ENCODE measurements around the gene SASH3. TPM values are rescaled to one million over a fixed set of nuclear protein-coding genes. Genes with fewer than 3 reads are reported as not detected.
A peak's percentile ranks its signal among the peaks of the same experiment; 100 is the strongest.

Gene SASH3
- polyA plus RNA-seq, 2 of the 4 experiments (the other 2 are of a cell fraction), result not detected

- no peak for TF ChIP-seq ELK1 (IDR thresholded peaks at IDR 0.05; ENCODE audit: low read depth, low read length)
- TF ChIP-seq SREBF2 (IDR thresholded peaks at IDR 0.05), result no peak
- no peak for TF ChIP-seq JUNB (IDR thresholded peaks at IDR 0.05)
Measured at GRCh38 chrX:129781134-129781672, 1.5 kb downstream of the SASH3 start (continued).

- ChIA-PET CTCF (interaction anchor here (1.9 kb wide), 1 partner anchor 279 kb away, joined by 5 read pairs; no protein-coding TSS in a partner anchor), POLR2A (no interaction called here)
- Histone ChIP-seq H3K9me3 (no peaks in the 10 kb centered on the region), H3K4me1 (no peaks in the 10 kb centered on the region), H3K4me2 (no peak overlapping the region), H3K27ac (no peak overlapping the region), H3K4me3 (no peak overlapping the region)
- WGBS (ENCODE audit: missing lambda C conversion rate), result 67% methylated on average over 7 of the region's 10 CpGs
- FAIRE-seq, result no peak
- no peak for DNase-seq (ENCODE audit: low read depth in 1 of 2, low spot score in 1 of 2)
- ATAC-seq, result no peak
- TF ChIP-seq REST (IDR thresholded peaks at IDR 0.05), result peak; percentile 36; the same call in 1 of the 2 replicates
- TF ChIP-seq MYC (IDR thresholded peaks at IDR 0.05; ENCODE audit: borderline replicate concordance, low read length), result no peak
Measured at GRCh38 chrX:129781680-129782495, 2.1 kb downstream of the SASH3 start.

GRCh38 chrX:129782706-129783105 lies 3.0 kb downstream of the SASH3 start:
- CTCF ChIA-PET, result interaction anchor here (0.6 to 0.7 kb wide), 2 partner anchors 45 to 893 kb away, joined by 3 to 5 read pairs; no protein-coding TSS in a partner anchor
- ATAC-seq, result no peak
- Histone ChIP-seq H3K4me3 (no peak overlapping the region), H3K4me2 (no peak overlapping the region), H3K27ac (no peak overlapping the region), H3K4me1 (no peaks in the 10 kb centered on the region), H3K9me3 (no peaks in the 10 kb centered on the region)
- 50% methylated on average over 4 of the region's 4 CpGs for WGBS (ENCODE audit: missing lambda C conversion rate)
- no peak for FAIRE-seq
- TF ChIP-seq KDM5A (IDR thresholded peaks at IDR 0.05) (no peak), CHD4 (IDR thresholded peaks at IDR 0.05; ENCODE audit: borderline replicate concordance) (no peak), CEBPB (IDR thresholded peaks at IDR 0.05) (no peak), ZC3H11A (IDR thresholded peaks at IDR 0.05) (no peak), BCL3 (IDR thresholded peaks at IDR 0.05) (no peak), ESRRA (IDR thresholded peaks at IDR 0.05; ENCODE audit: borderline replicate concordance, low read length) (no peak), HOXB5 (CRISPR knock-in tag; IDR thresholded peaks at IDR 0.05) (no peak), RFX5 (IDR thresholded peaks at IDR 0.05) (no peak), ZNF302 (CRISPR knock-in tag; IDR thresholded peaks at IDR 0.05) (no peak), EHF (CRISPR knock-in tag; IDR thresholded peaks at IDR 0.05) (no peak), ZSCAN20 (CRISPR knock-in tag; IDR thresholded peaks at IDR 0.05) (no peak), POLR2A (IDR thresholded peaks at IDR 0.05; ENCODE audit: low read length) (no peak), HOXB13 (CRISPR knock-in tag; IDR thresholded peaks at IDR 0.05; ENCODE audit: low read depth) (no peak), BHLHE40 (IDR thresholded peaks at IDR 0.05; ENCODE audit: low read depth, low read length) (no peak), FOXS1 (CRISPR knock-in tag; IDR thresholded peaks at IDR 0.05) (no peak), MAX (IDR thresholded peaks at IDR 0.05) (no peak), ELK1 (IDR thresholded peaks at IDR 0.05; ENCODE audit: low read depth, low read length) (no peak), E2F6 (IDR thresholded peaks at IDR 0.05; ENCODE audit: borderline replicate concordance, low read depth) (no peak), RAD21 (conservative IDR thresholded peaks at IDR 0.05 in 1 of 2, IDR thresholded peaks at IDR 0.05 in 1 of 2) (no peak), SREBF2 (IDR thresholded peaks at IDR 0.05) (no peak)
- POLR2A ChIA-PET, result no interaction called here
- DNase-seq (ENCODE audit: low read depth in 1 of 2, low spot score in 1 of 2), result no peak
